ENCODE data around the gene NDUFB4.

Gene NDUFB4

DNA sequence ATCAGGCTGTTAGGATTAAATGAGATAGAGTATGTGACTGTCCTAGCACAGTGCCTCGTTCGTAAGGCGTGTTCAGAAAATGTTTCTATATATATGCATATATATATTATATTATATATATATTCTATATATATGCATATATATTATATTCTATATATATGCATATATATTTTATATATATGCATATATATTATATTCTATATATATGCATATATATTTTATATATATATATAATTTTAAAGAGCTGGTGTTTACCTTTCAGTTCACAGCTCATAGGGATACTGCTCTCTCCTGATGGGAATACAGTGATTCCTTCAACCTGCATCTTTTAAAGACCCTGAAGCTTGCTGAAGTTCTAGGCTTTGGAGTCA, 702 bp downstream of the NDUFB4 start:
- peak overlapping the region; percentile 99 for H3K9ac ChIP-seq (ENCODE audit: insufficient read length, low read depth)
- no peak for DNase-seq (ENCODE audit: low read depth, low spot score)
- peak overlapping the region; percentile 94 for H3K4me3 ChIP-seq (ENCODE audit: insufficient read length, low read depth)
- H3K4me1 ChIP-seq (ENCODE audit: insufficient read depth, insufficient read length) = no peaks in the 10 kb centered on the region
- H3K27me3 ChIP-seq (ENCODE audit: insufficient read depth, insufficient read length) = no peaks in the 10 kb centered on the region
- H3K36me3 ChIP-seq (ENCODE audit: insufficient read depth, insufficient read length, low read length) = peaks cover 37% of the 10 kb centered on the region
- TF ChIP-seq SUZ12 (IDR thresholded peaks at IDR 0.05; ENCODE audit: extremely low read depth, insufficient read depth, insufficient read length) = no peak
- no peak for TF ChIP-seq ZNF274 (IDR thresholded peaks at IDR 0.05; ENCODE audit: low read depth, low read length)
- no peak for TF ChIP-seq YY1 (IDR thresholded peaks at IDR 0.05; ENCODE audit: insufficient read depth, insufficient read length)
- H3K9me3 ChIP-seq (ENCODE audit: insufficient read depth, low read length) = no peaks in the 10 kb centered on the region

DNA sequence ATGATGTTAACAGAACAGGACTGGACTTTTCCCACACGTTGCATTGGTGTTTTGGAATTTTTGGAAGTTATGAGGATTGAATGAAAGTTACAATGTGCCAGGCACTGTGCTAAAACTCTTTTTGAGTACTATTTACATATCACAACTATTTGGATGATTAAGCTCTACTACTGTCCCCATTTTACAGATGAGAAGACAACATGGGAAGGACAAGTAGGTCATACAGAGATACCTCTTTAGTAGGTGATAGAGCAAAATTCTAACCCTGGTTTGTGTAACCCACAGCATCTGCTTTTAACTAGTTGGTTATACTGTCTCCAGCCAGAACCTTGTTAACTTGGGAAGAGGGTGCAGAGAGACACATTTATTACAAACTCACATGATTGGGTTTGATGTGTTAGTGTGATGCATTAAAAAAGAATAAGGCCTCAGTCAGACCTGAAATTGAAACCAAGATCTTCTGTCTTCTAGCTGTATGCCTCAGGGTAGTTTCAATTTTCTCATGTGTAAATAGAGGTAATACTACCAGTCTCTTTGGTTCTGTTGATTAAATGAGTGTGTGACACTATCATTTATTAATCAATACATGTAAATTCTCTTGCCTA, 1.4 kb downstream of the NDUFB4 start:
- H3K9ac ChIP-seq (ENCODE audit: insufficient read length, low read depth) = peak overlapping the region; percentile 11
- peak overlapping the region; percentile 16 for H3K4me3 ChIP-seq (ENCODE audit: insufficient read length, low read depth)
- no peaks in the 10 kb centered on the region for H3K4me1 ChIP-seq (ENCODE audit: insufficient read depth, insufficient read length)
- peaks cover 44% of the 10 kb centered on the region for H3K36me3 ChIP-seq (ENCODE audit: insufficient read depth, insufficient read length, low read length)
- H3K9me3 ChIP-seq (ENCODE audit: insufficient read depth, low read length) = no peaks in the 10 kb centered on the region
- no peak for DNase-seq (ENCODE audit: low read depth, low spot score)
- H3K27me3 ChIP-seq (ENCODE audit: insufficient read depth, insufficient read length) = no peaks in the 10 kb centered on the region
- TF ChIP-seq YY1 (IDR thresholded peaks at IDR 0.05; ENCODE audit: insufficient read depth, insufficient read length) = no peak
- no peak for TF ChIP-seq SUZ12 (IDR thresholded peaks at IDR 0.05; ENCODE audit: extremely low read depth, insufficient read depth, insufficient read length)
- TF ChIP-seq ZNF274 (IDR thresholded peaks at IDR 0.05; ENCODE audit: low read depth, low read length) = no peak

GRCh38 chr3:120599211-120599610, 3.1 kb downstream of the NDUFB4 start:
- Histone ChIP-seq H3K36me3 (ENCODE audit: insufficient read depth, insufficient read length, low read length) (peaks cover 48% of the 10 kb centered on the region), H3K27me3 (ENCODE audit: insufficient read depth, insufficient read length) (no peaks in the 10 kb centered on the region), H3K4me1 (ENCODE audit: insufficient read depth, insufficient read length) (no peaks in the 10 kb centered on the region), H3K4me3 (ENCODE audit: insufficient read length, low read depth) (no peak overlapping the region), H3K9ac (ENCODE audit: insufficient read length, low read depth) (no peak overlapping the region), H3K9me3 (ENCODE audit: insufficient read depth, low read length) (no peaks in the 10 kb centered on the region)
- no peak for DNase-seq (ENCODE audit: low read depth, low spot score)
- TF ChIP-seq YY1 (IDR thresholded peaks at IDR 0.05; ENCODE audit: insufficient read depth, insufficient read length) (no peak), ZNF274 (IDR thresholded peaks at IDR 0.05; ENCODE audit: low read depth, low read length) (no peak), SUZ12 (IDR thresholded peaks at IDR 0.05; ENCODE audit: extremely low read depth, insufficient read depth, insufficient read length) (no peak)

DNA sequence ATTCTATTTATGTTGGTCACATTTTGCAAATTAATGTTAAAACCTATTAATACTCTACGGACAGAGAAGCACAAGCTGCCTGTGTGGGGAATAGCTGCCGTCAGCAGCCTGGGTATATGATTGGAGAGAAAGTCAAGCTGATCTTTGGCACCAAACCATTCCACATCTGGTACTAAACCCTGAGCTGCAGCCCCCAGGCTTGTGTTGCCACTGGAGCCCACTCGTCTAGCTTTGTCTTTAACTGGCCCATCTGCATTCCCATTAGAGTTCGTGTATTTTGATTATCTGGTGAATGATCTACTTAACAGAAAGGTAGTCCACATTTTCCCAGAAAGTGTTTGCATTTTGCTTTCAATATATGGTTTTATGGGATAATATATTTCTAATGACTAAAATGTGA, 5.4 kb downstream of the NDUFB4 start:
- Histone ChIP-seq H3K9me3 (ENCODE audit: insufficient read depth, low read length) (no peaks in the 10 kb centered on the region), H3K27me3 (ENCODE audit: insufficient read depth, insufficient read length) (no peaks in the 10 kb centered on the region), H3K36me3 (ENCODE audit: insufficient read depth, insufficient read length, low read length) (peaks cover 48% of the 10 kb centered on the region), H3K9ac (ENCODE audit: insufficient read length, low read depth) (no peak overlapping the region), H3K4me1 (ENCODE audit: insufficient read depth, insufficient read length) (no peaks in the 10 kb centered on the region), H3K4me3 (ENCODE audit: insufficient read length, low read depth) (no peak overlapping the region)
- no peak for DNase-seq (ENCODE audit: low read depth, low spot score)
- TF ChIP-seq YY1 (IDR thresholded peaks at IDR 0.05; ENCODE audit: insufficient read depth, insufficient read length) (no peak), ZNF274 (IDR thresholded peaks at IDR 0.05; ENCODE audit: low read depth, low read length) (no peak), SUZ12 (IDR thresholded peaks at IDR 0.05; ENCODE audit: extremely low read depth, insufficient read depth, insufficient read length) (no peak)

DNA sequence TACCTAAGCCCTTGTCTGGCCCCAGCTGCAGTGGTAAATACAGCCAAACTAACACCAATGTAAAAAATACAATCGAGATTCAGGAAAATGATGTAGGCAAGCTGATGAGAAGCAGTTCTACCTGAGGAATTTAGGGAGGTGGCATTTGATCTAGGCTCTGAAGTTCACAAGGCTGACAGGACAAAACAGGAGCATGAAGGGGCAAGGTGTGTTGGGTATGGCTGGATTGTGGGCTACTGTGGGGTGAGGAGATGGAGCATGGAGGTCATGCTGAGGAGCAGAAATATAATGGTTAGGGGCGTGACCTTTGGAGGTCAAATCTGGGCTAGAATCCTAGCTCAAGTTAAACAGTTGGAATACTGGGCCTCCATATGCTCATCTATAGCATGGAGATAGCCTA, 6.5 kb downstream of the NDUFB4 start:
- TF ChIP-seq ZNF274 (IDR thresholded peaks at IDR 0.05; ENCODE audit: low read depth, low read length) = no peak
- no peak for TF ChIP-seq YY1 (IDR thresholded peaks at IDR 0.05; ENCODE audit: insufficient read depth, insufficient read length)
- TF ChIP-seq SUZ12 (IDR thresholded peaks at IDR 0.05; ENCODE audit: extremely low read depth, insufficient read depth, insufficient read length) = no peak
- Histone ChIP-seq H3K4me1 (ENCODE audit: insufficient read depth, insufficient read length) (no peaks in the 10 kb centered on the region), H3K36me3 (ENCODE audit: insufficient read depth, insufficient read length, low read length) (peaks cover 48% of the 10 kb centered on the region), H3K4me3 (ENCODE audit: insufficient read length, low read depth) (no peak overlapping the region), H3K9ac (ENCODE audit: insufficient read length, low read depth) (no peak overlapping the region), H3K9me3 (ENCODE audit: insufficient read depth, low read length) (no peaks in the 10 kb centered on the region), H3K27me3 (ENCODE audit: insufficient read depth, insufficient read length) (no peaks in the 10 kb centered on the region)
- DNase-seq (ENCODE audit: low read depth, low spot score) = no peak

GRCh38 chr3:120604382-120604781, 8.2 kb downstream of the NDUFB4 start:
- DNase-seq (ENCODE audit: low read depth, low spot score) = no peak
- H3K4me1 ChIP-seq (ENCODE audit: insufficient read depth, insufficient read length) = no peaks in the 10 kb centered on the region
- H3K36me3 ChIP-seq (ENCODE audit: insufficient read depth, insufficient read length, low read length) = peaks cover 31% of the 10 kb centered on the region
- H3K9me3 ChIP-seq (ENCODE audit: insufficient read depth, low read length) = no peaks in the 10 kb centered on the region
- no peak overlapping the region for H3K4me3 ChIP-seq (ENCODE audit: insufficient read length, low read depth)
- no peak overlapping the region for H3K9ac ChIP-seq (ENCODE audit: insufficient read length, low read depth)
- no peaks in the 10 kb centered on the region for H3K27me3 ChIP-seq (ENCODE audit: insufficient read depth, insufficient read length)
- TF ChIP-seq SUZ12 (IDR thresholded peaks at IDR 0.05; ENCODE audit: extremely low read depth, insufficient read depth, insufficient read length) = no peak
- TF ChIP-seq ZNF274 (IDR thresholded peaks at IDR 0.05; ENCODE audit: low read depth, low read length) = no peak
- TF ChIP-seq YY1 (IDR thresholded peaks at IDR 0.05; ENCODE audit: insufficient read depth, insufficient read length) = no peak

DNA sequence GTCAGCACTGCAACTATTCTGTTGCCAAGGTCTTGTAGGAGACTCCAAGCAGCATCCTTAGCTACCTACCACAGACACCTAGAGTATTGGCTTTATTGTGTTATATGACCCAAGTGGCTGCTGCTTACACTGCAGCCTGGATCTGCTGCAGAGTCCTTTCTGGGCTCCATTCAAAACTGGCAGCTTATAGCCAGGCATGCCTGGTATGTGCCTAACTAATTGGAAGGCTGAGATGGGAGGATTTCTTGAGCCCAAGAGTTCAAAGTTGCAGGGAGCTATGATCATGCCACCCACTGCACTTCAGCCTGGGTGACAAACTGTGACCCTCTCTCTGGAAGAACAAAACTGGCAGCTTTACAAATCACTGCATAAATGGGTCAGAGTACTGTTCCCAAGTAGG, 8.6 kb downstream of the NDUFB4 start:
- Histone ChIP-seq H3K4me1 (ENCODE audit: insufficient read depth, insufficient read length) (no peaks in the 10 kb centered on the region), H3K27me3 (ENCODE audit: insufficient read depth, insufficient read length) (no peaks in the 10 kb centered on the region), H3K4me3 (ENCODE audit: insufficient read length, low read depth) (no peak overlapping the region), H3K36me3 (ENCODE audit: insufficient read depth, insufficient read length, low read length) (peaks cover 27% of the 10 kb centered on the region), H3K9ac (ENCODE audit: insufficient read length, low read depth) (no peak overlapping the region), H3K9me3 (ENCODE audit: insufficient read depth, low read length) (no peaks in the 10 kb centered on the region)
- DNase-seq (ENCODE audit: low read depth, low spot score) = no peak
- TF ChIP-seq ZNF274 (IDR thresholded peaks at IDR 0.05; ENCODE audit: low read depth, low read length) (no peak), SUZ12 (IDR thresholded peaks at IDR 0.05; ENCODE audit: extremely low read depth, insufficient read depth, insufficient read length) (no peak), YY1 (IDR thresholded peaks at IDR 0.05; ENCODE audit: insufficient read depth, insufficient read length) (no peak)
